ENCODE measurements around the gene CHST12. TPM values are rescaled to one million over a fixed set of nuclear protein-coding genes. Genes with fewer than 3 reads are reported as not detected.

Gene CHST12
- total and polyA plus RNA-seq, 2 donors (not counting 1 experiment from before 2014, with no cell fraction given), result 25.4 to 27.1 TPM

DNA sequence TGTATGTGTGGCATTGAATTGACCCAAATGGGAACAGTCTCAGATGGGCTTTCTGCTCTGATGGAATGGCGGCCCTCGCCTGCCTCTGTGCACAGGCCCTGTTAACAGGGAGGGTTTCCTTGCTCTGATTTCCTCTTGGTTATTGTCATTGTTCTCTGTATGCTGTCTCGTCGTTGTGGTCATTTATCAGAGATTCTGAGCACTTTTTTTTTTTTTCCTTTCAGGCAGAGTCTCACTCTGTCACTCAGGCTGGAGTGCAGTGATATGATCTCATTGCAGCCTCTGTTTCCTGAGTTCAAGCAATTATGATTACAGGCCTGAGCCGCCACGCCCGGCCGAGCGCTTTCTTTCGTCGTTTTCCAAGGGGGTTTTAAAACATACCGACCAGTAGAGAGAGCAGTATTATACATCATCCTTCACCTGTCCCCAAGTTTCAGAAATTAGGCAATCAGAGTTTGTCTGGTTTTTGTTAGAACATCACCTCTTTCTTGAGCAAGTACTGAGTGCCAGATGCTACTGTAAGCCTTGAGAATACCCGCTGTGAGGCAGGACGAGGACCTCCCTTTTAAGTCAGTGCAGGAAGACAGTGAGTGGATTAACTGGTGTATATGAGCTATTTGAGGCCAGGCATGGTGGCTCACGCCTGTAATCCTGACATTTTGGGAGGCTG, 6.5 kb downstream of the CHST12 start:
- Mint-ChIP-seq H3K4me3 (peak overlapping the region; percentile 12), H3K27me3 (no peaks in the 10 kb centered on the region), H3K27ac (peak overlapping the region; percentile 34), H3K9me3 (ENCODE audit: insufficient read depth) (no peaks in the 10 kb centered on the region), H3K4me1 (peaks cover 59% of the 10 kb centered on the region)
- peaks cover 34 to 57% of the 10 kb centered on the region in 2 donors for H3K4me1 ChIP-seq (ENCODE audit: control insufficient read depth in 2 of 2, insufficient read depth in 2 of 2, low read length in 2 of 2)
- H3K27ac ChIP-seq (ENCODE audit: low read length in 2 of 2), result peak overlapping the region; percentile 18 to 47
- H4K20me1 ChIP-seq (ENCODE audit: control insufficient read depth, insufficient read depth, low read length, poor library complexity, severe bottlenecking), result no peaks in the 10 kb centered on the region
- ATAC-seq (ENCODE audit: low read depth), result no peak
- no peaks in the 10 kb centered on the region for H3K27me3 ChIP-seq (replicated peaks in 1 of 4; ENCODE audit: control extremely low read depth in 1 of 4, control insufficient read depth in 3 of 4, insufficient read depth in 4 of 4, low read length in 3 of 4)
- no peak for DNase-seq
- H3K36me3 ChIP-seq (replicated peaks in 1 of 2; ENCODE audit: control extremely low read depth in 1 of 2, control insufficient read depth in 1 of 2, extremely low read depth in 1 of 2, insufficient read depth in 2 of 2, low read length in 1 of 2), result no peaks in the 10 kb centered on the region
- peaks cover 50% of the 10 kb centered on the region for H3K79me2 ChIP-seq (ENCODE audit: control insufficient read depth, insufficient read depth, low read length)
- no peaks in the 10 kb centered on the region for H3K9me3 ChIP-seq (ENCODE audit: control extremely low read depth in 1 of 3, control insufficient read depth in 2 of 3, insufficient read depth in 1 of 3, low read length in 2 of 3)
- H2AFZ ChIP-seq (ENCODE audit: insufficient read depth, low read depth, low read length, poor library complexity, severe bottlenecking), result peak overlapping the region; percentile 44
- peak overlapping the region; percentile 7 for H3K9ac ChIP-seq (ENCODE audit: low read length)
- H3K4me2 ChIP-seq (replicated peaks; ENCODE audit: low read depth, low read length, poor library complexity, severe bottlenecking), result peak overlapping the region; percentile 42
- TF ChIP-seq EZH2 (IDR thresholded peaks at IDR 0.05; ENCODE audit: borderline replicate concordance, insufficient read depth, low read depth, low read length, poor library complexity, severe bottlenecking), result no peak
- TF ChIP-seq, protein P1, sequence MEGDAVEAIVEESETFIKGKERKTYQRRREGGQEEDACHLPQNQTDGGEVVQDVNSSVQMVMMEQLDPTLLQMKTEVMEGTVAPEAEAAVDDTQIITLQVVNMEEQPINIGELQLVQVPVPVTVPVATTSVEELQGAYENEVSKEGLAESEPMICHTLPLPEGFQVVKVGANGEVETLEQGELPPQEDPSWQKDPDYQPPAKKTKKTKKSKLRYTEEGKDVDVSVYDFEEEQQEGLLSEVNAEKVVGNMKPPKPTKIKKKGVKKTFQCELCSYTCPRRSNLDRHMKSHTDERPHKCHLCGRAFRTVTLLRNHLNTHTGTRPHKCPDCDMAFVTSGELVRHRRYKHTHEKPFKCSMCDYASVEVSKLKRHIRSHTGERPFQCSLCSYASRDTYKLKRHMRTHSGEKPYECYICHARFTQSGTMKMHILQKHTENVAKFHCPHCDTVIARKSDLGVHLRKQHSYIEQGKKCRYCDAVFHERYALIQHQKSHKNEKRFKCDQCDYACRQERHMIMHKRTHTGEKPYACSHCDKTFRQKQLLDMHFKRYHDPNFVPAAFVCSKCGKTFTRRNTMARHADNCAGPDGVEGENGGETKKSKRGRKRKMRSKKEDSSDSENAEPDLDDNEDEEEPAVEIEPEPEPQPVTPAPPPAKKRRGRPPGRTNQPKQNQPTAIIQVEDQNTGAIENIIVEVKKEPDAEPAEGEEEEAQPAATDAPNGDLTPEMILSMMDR (IDR thresholded peaks at IDR 0.05), result no peak
- intact Hi-C loops (cut with micrococcal nuclease), result loop anchor here (5.0 kb wide), 1 partner anchor 173 kb away; no protein-coding TSS in a partner anchor
- 65% methylated on average over 5 of the region's 15 CpGs for WGBS (ENCODE audit: insufficient coverage)
- H3K4me3 ChIP-seq (ENCODE audit: control extremely low read depth in 1 of 5, extremely low read depth in 1 of 5, insufficient read depth in 1 of 5, low read depth in 2 of 5, low read length in 4 of 5), result no peak overlapping the region
- POLR2A ChIA-PET, result no interaction called here
- CTCF ChIA-PET, result interaction anchor here (0.6 kb wide), 1 partner anchor 41 kb away, joined by 4 read pairs; no protein-coding TSS in a partner anchor

DNA sequence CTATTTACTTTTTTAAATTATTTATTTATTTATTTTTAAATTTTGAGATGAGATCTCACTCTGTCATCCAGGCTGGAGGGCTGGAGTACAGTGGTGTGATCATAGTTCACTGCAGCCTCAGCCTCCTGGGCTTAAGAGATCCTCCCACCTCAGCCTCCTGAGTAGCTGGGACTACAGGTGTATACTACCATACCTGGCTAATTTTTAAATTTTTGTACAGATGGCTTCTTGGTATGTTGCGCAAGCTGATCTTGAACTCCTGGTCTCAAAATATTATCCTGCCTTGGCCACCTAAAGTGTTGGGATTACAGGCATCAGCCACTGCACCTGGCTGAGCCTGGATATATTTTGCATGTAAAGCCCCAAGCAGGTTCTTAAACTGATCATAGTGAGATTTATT, 7.6 kb downstream of the CHST12 start:
- H3K9me3 ChIP-seq (ENCODE audit: control extremely low read depth in 1 of 3, control insufficient read depth in 2 of 3, insufficient read depth in 1 of 3, low read length in 2 of 3), result no peaks in the 10 kb centered on the region
- no peak overlapping the region for H3K4me2 ChIP-seq (replicated peaks; ENCODE audit: low read depth, low read length, poor library complexity, severe bottlenecking)
- Mint-ChIP-seq H3K4me1 (peaks cover 50% of the 10 kb centered on the region), H3K27me3 (no peaks in the 10 kb centered on the region), H3K4me3 (no peak overlapping the region), H3K27ac (no peak overlapping the region), H3K9me3 (ENCODE audit: insufficient read depth) (no peaks in the 10 kb centered on the region)
- no peak overlapping the region for H3K9ac ChIP-seq (ENCODE audit: low read length)
- intact Hi-C loops (cut with micrococcal nuclease), result no loop called here
- DNase-seq (no peak), ATAC-seq (ENCODE audit: low read depth) (no peak)
- no peak overlapping the region for H2AFZ ChIP-seq (ENCODE audit: insufficient read depth, low read depth, low read length, poor library complexity, severe bottlenecking)
- no CpG with 5 or more reads among the region's 1 CpG for WGBS (ENCODE audit: insufficient coverage)
- no peak overlapping the region for H3K27ac ChIP-seq (ENCODE audit: low read length in 2 of 2)
- H3K27me3 ChIP-seq (replicated peaks in 1 of 4; ENCODE audit: control extremely low read depth in 1 of 4, control insufficient read depth in 3 of 4, insufficient read depth in 4 of 4, low read length in 3 of 4), result no peaks in the 10 kb centered on the region
- TF ChIP-seq EZH2 (IDR thresholded peaks at IDR 0.05; ENCODE audit: borderline replicate concordance, insufficient read depth, low read depth, low read length, poor library complexity, severe bottlenecking), result no peak
- TF ChIP-seq, protein P1 (IDR thresholded peaks at IDR 0.05), result no peak
- no peaks in the 10 kb centered on the region for H3K36me3 ChIP-seq (replicated peaks in 1 of 2; ENCODE audit: control extremely low read depth in 1 of 2, control insufficient read depth in 1 of 2, extremely low read depth in 1 of 2, insufficient read depth in 2 of 2, low read length in 1 of 2)
- peaks cover 62% of the 10 kb centered on the region for H3K79me2 ChIP-seq (ENCODE audit: control insufficient read depth, insufficient read depth, low read length)
- H3K4me3 ChIP-seq (ENCODE audit: control extremely low read depth in 1 of 5, extremely low read depth in 1 of 5, insufficient read depth in 1 of 5, low read depth in 2 of 5, low read length in 4 of 5), result no peak overlapping the region
- H4K20me1 ChIP-seq (ENCODE audit: control insufficient read depth, insufficient read depth, low read length, poor library complexity, severe bottlenecking), result no peaks in the 10 kb centered on the region
- ChIA-PET POLR2A (no interaction called here), CTCF (interaction anchor here (0.6 kb wide), 1 partner anchor 1420 kb away, joined by 5 read pairs; no protein-coding TSS in a partner anchor)
- H3K4me1 ChIP-seq (ENCODE audit: control insufficient read depth in 2 of 2, insufficient read depth in 2 of 2, low read length in 2 of 2), result peaks cover 23 to 45% of the 10 kb centered on the region in 2 donors
